Measurements from ENCODE around the gene DEFB113. TPM values are rescaled to one million over a fixed set of nuclear protein-coding genes. Genes with fewer than 3 reads are reported as not detected.
"Not testable (repeated sequence)": the region's sequence is repeated elsewhere in the genome, so short reads cannot be mapped to it uniquely, and the experiment has no call there.

Gene DEFB113
- polyA plus RNA-seq, 3 donors, result not detected

GRCh38 chr6:49949062-49949461 lies 20.4 kb downstream of the DEFB113 start:
- no peak overlapping the region for H2AFZ ChIP-seq (ENCODE audit: insufficient read depth, low read depth, low read length, poor library complexity, severe bottlenecking)
- H3K4me2 ChIP-seq (replicated peaks; ENCODE audit: extremely low read depth, low read length, poor library complexity, severe bottlenecking), result no peak overlapping the region
- no peaks in the 10 kb centered on the region for H3K9me3 ChIP-seq (replicated peaks in 1 of 2; ENCODE audit: control insufficient read depth in 1 of 2, insufficient read depth in 1 of 2, low read length in 2 of 2)
- peaks cover 0 to 5% (median 3%) of the 10 kb centered on the region in 7 donors for H3K9me3 Mint-ChIP-seq
- H3K4me1 ChIP-seq (ENCODE audit: control insufficient read depth in 1 of 2, insufficient read depth in 2 of 2, low read length in 2 of 2), result no peaks in the 10 kb centered on the region
- no peak overlapping the region for H3K4me3 ChIP-seq (replicated peaks in 1 of 3; ENCODE audit: low read depth in 2 of 3, low read length in 3 of 3)
- WGBS (ENCODE audit: insufficient coverage), result 83% methylated on average over 2 of the region's 4 CpGs
- no peaks in the 10 kb centered on the region for H3K27me3 ChIP-seq (ENCODE audit: control insufficient read depth in 2 of 2, insufficient read depth in 2 of 2, low read length in 2 of 2)
- H3K4me3 Mint-ChIP-seq, result no peak overlapping the region
- no peak overlapping the region for H3K27ac ChIP-seq (ENCODE audit: low read depth in 1 of 2, low read length in 2 of 2)
- H3K9ac ChIP-seq (ENCODE audit: insufficient read depth, low read length, poor library complexity, severe bottlenecking), result no peak overlapping the region
- peaks cover 0 to 2% (median 0%) of the 10 kb centered on the region in 3 donors for H3K27me3 Mint-ChIP-seq (ENCODE audit: low read depth in 3 of 3)
- H3K79me2 ChIP-seq (ENCODE audit: insufficient read depth, low read length), result no peaks in the 10 kb centered on the region
- H3K36me3 Mint-ChIP-seq, result no peaks in the 10 kb centered on the region
- no peak overlapping the region for H3K27ac Mint-ChIP-seq
- no peak for TF ChIP-seq CTCF (IDR thresholded peaks at IDR 0.05)
- no peaks in the 10 kb centered on the region for H3K36me3 ChIP-seq (replicated peaks in 1 of 2; ENCODE audit: control insufficient read depth in 1 of 2, insufficient read depth in 2 of 2, low read length in 2 of 2)
- no peak for DNase-seq
- no peaks in the 10 kb centered on the region for H4K20me1 ChIP-seq (ENCODE audit: insufficient read depth, low read length)
- intact Hi-C loops (cut with micrococcal nuclease), result no loop called here
- H3K4me1 Mint-ChIP-seq, result no peaks in the 10 kb centered on the region

- H3K79me2 ChIP-seq (ENCODE audit: insufficient read depth, low read length), result no peaks in the 10 kb centered on the region
- no peaks in the 10 kb centered on the region for H3K4me1 ChIP-seq (ENCODE audit: control insufficient read depth in 1 of 2, insufficient read depth in 2 of 2, low read length in 2 of 2)
- intact Hi-C loops (cut with micrococcal nuclease), result no loop called here
- H3K27me3 ChIP-seq (ENCODE audit: control insufficient read depth in 2 of 2, insufficient read depth in 2 of 2, low read length in 2 of 2), result no peaks in the 10 kb centered on the region
- no peak overlapping the region for H2AFZ ChIP-seq (ENCODE audit: insufficient read depth, low read depth, low read length, poor library complexity, severe bottlenecking)
- no peak overlapping the region for H3K4me3 ChIP-seq (replicated peaks in 1 of 3; ENCODE audit: low read depth in 2 of 3, low read length in 3 of 3)
- H3K27ac Mint-ChIP-seq, result no peak overlapping the region
- peaks cover 0 to 2% (median 0%) of the 10 kb centered on the region in 3 donors for H3K27me3 Mint-ChIP-seq (ENCODE audit: low read depth in 3 of 3)
- H3K4me2 ChIP-seq (replicated peaks; ENCODE audit: extremely low read depth, low read length, poor library complexity, severe bottlenecking), result no peak overlapping the region
- no peaks in the 10 kb centered on the region for H4K20me1 ChIP-seq (ENCODE audit: insufficient read depth, low read length)
- no CpG with 5 or more reads among the region's 2 CpGs for WGBS (ENCODE audit: insufficient coverage)
- no peak for DNase-seq
- no peak overlapping the region for H3K27ac ChIP-seq (ENCODE audit: low read depth in 1 of 2, low read length in 2 of 2)
- H3K9ac ChIP-seq (ENCODE audit: insufficient read depth, low read length, poor library complexity, severe bottlenecking), result no peak overlapping the region
- H3K36me3 ChIP-seq (replicated peaks in 1 of 2; ENCODE audit: control insufficient read depth in 1 of 2, insufficient read depth in 2 of 2, low read length in 2 of 2), result no peaks in the 10 kb centered on the region
- no peak overlapping the region for H3K4me3 Mint-ChIP-seq
- no peaks in the 10 kb centered on the region for H3K36me3 Mint-ChIP-seq
- peaks cover 0 to 7% (median 3%) of the 10 kb centered on the region in 7 donors for H3K9me3 Mint-ChIP-seq
- TF ChIP-seq CTCF (IDR thresholded peaks at IDR 0.05), result no peak
- no peaks in the 10 kb centered on the region for H3K4me1 Mint-ChIP-seq
- no peaks in the 10 kb centered on the region for H3K9me3 ChIP-seq (replicated peaks in 1 of 2; ENCODE audit: control insufficient read depth in 1 of 2, insufficient read depth in 1 of 2, low read length in 2 of 2)
Measured at GRCh38 chr6:49946835-49947234, 22.6 kb downstream of the DEFB113 start.

- DNase-seq; intact Hi-C loops (cut with micrococcal nuclease); H3K9ac ChIP-seq (ENCODE audit: insufficient read depth, low read length, poor library complexity, severe bottlenecking); H3K27me3 ChIP-seq (ENCODE audit: control insufficient read depth in 2 of 2, insufficient read depth in 2 of 2, low read length in 2 of 2); H3K79me2 ChIP-seq (ENCODE audit: insufficient read depth, low read length); H3K4me3 Mint-ChIP-seq; H3K4me3 ChIP-seq (replicated peaks in 1 of 3; ENCODE audit: low read depth in 2 of 3, low read length in 3 of 3); H2AFZ ChIP-seq (ENCODE audit: insufficient read depth, low read depth, low read length, poor library complexity, severe bottlenecking); H3K36me3 Mint-ChIP-seq; H4K20me1 ChIP-seq (ENCODE audit: insufficient read depth, low read length); H3K4me2 ChIP-seq (replicated peaks; ENCODE audit: extremely low read depth, low read length, poor library complexity, severe bottlenecking); H3K9me3 ChIP-seq (replicated peaks in 1 of 2; ENCODE audit: control insufficient read depth in 1 of 2, insufficient read depth in 1 of 2, low read length in 2 of 2); H3K27ac Mint-ChIP-seq; H3K36me3 ChIP-seq (replicated peaks in 1 of 2; ENCODE audit: control insufficient read depth in 1 of 2, insufficient read depth in 2 of 2, low read length in 2 of 2); H3K4me1 Mint-ChIP-seq; H3K27ac ChIP-seq (ENCODE audit: low read depth in 1 of 2, low read length in 2 of 2); H3K4me1 ChIP-seq (ENCODE audit: control insufficient read depth in 1 of 2, insufficient read depth in 2 of 2, low read length in 2 of 2); H3K27me3 Mint-ChIP-seq (ENCODE audit: low read depth in 3 of 3); H3K9me3 Mint-ChIP-seq: not testable (repeated sequence)
- WGBS (ENCODE audit: insufficient coverage), result no CpG with 5 or more reads among the region's 3 CpGs
Measured at GRCh38 chr6:49944068-49944467, 25.4 kb downstream of the DEFB113 start.

Data from CD14-positive monocyte (primary cell).